T-helper 1 cell treated with Interleukin-12 subunit alpha and Interleukin-12 subunit beta and Interleukin-4 antibody, amounts not matched to agents 30 μg/mL and 1 μg/mL, for 36 hours (primary cell): ENCODE results near the gene SMOC1.

ENCODE experiments used
- H3K27ac Mint-ChIP-seq: one replicate; pipeline ENCODE4 v1.8.0; 2021; ENCODE audit warnings: mild to moderate bottlenecking, mixed read lengths
- H3K27me3 Mint-ChIP-seq: one replicate; pipeline ENCODE4 v1.8.0; 2021; ENCODE audit warnings: low read depth, mixed read lengths
- H3K36me3 Mint-ChIP-seq: one replicate; pipeline ENCODE4 v1.8.0; 2021; ENCODE audit warnings: low read depth, mixed read lengths
- H3K4me1 Mint-ChIP-seq: one replicate; pipeline ENCODE4 v1.8.0; 2021; ENCODE audit warnings: low read depth, mixed read lengths
- H3K4me3 Mint-ChIP-seq: one replicate; pipeline ENCODE4 v1.8.0; 2021; ENCODE audit warnings: mild to moderate bottlenecking, moderate library complexity, mixed read lengths
- H3K9me3 Mint-ChIP-seq: one replicate; pipeline ENCODE4 v1.8.0; 2021; ENCODE audit warnings: mixed read lengths

The SMOC1 gene

DNA sequence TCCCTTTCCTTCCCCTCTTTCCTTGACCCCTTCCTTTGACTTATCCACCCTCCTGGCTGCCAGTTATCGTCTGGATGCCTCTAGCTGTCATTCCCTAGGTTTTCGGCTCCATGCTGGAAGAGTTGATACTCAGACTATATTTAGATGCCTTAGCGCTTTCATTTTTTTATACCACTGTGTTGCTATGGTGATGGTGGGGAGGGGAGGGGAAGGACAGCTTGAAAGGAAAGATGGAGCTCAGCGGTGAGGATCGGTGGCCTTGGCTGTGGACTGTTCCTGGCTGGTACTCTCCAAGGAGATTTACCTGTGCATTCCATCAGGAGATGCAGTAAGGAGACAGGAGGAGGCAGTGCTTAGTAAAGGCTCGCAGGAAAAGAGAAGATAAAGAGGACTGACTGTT lies 200.9 kb downstream of the SMOC1 start:
- no peak overlapping the region for H3K4me3 Mint-ChIP-seq
- no peaks in the 10 kb centered on the region for H3K36me3 Mint-ChIP-seq
- peaks cover 18% of the 10 kb centered on the region for H3K27me3 Mint-ChIP-seq
- no peak overlapping the region for H3K27ac Mint-ChIP-seq
- H3K9me3 Mint-ChIP-seq = no peaks in the 10 kb centered on the region
- no peaks in the 10 kb centered on the region for H3K4me1 Mint-ChIP-seq
